Skeletal muscle satellite cell (primary cell): ENCODE data around the gene MCCC1. TPM values are rescaled to one million over a fixed set of nuclear protein-coding genes. Genes with fewer than 3 reads are reported as not detected.

Experiments used
- H3K27me3 ChIP-seq: 2 replicates; pipeline ENCODE4 v1.7.0; 2013; ENCODE audit warnings: low read length; ENCODE audit not compliant: control insufficient read depth, insufficient read depth
- H3K36me3 ChIP-seq: 2 replicates; pipeline ENCODE4 v1.7.0; 2013; ENCODE audit warnings: mild to moderate bottlenecking, control low read depth, low read length; ENCODE audit not compliant: insufficient read depth
- H3K4me1 ChIP-seq: 2 replicates; pipeline ENCODE4 v1.7.0; 2013; ENCODE audit warnings: low read length; ENCODE audit not compliant: control insufficient read depth, insufficient read depth
- H3K4me2 ChIP-seq: 2 replicates; pipeline ENCODE4 v1.7.0; 2013; ENCODE audit warnings: mild to moderate bottlenecking, low read length
- H3K4me3 ChIP-seq: 2 replicates; pipeline ENCODE4 v1.7.0; 2013; ENCODE audit warnings: low read length
- H3K9ac ChIP-seq: 2 replicates; pipeline ENCODE4 v1.7.0; 2013; ENCODE audit warnings: mild to moderate bottlenecking, low read depth, low read length, moderate library complexity
- H3K9me3 ChIP-seq: replicated peaks from 2 replicates; pipeline ENCODE4 v1.7.0; 2013; ENCODE audit warnings: mild to moderate bottlenecking, control low read depth, low read length
- total RNA-seq: library from RNA; depleted of rRNA; stranded (reverse); fragments of >200 nt; gene quantifications from 2 replicates; pipeline ENCODE4 v1.2.3, GENCODE V29; 2012; rRNA removed

MCCC1 gene
- 13.3 and 17.5 TPM in 2 replicates for total RNA-seq

- H3K9me3 ChIP-seq, result no peaks in the 10 kb centered on the region
- H3K4me1 ChIP-seq, result peaks cover 14% of the 10 kb centered on the region
- peak within 1 kb of the TSS; percentile 96 for H3K4me3 ChIP-seq
- no peaks in the 10 kb centered on the region for H3K27me3 ChIP-seq
- peak within 1 kb of the TSS; percentile 89 for H3K9ac ChIP-seq
- peak within 1 kb of the TSS; percentile 96 for H3K4me2 ChIP-seq
- H3K36me3 ChIP-seq, result no peaks in the 10 kb centered on the region
Observed at GRCh38 chr3:183099026-183099837, at the start of gene MCCC1. Gene MCCC1 (minus strand): TSS chr3:183099496. CDS start chr3:183099440, 56 bp downstream.

GRCh38 chr3:183148056-183148455 lies 48.8 kb upstream of the MCCC1 start:
- Histone ChIP-seq H3K4me2 (no peak overlapping the region), H3K9me3 (no peaks in the 10 kb centered on the region), H3K9ac (no peak overlapping the region), H3K27me3 (peaks cover 4% of the 10 kb centered on the region), H3K4me3 (no peak overlapping the region), H3K4me1 (peaks cover 14% of the 10 kb centered on the region), H3K36me3 (no peaks in the 10 kb centered on the region)

GRCh38 chr3:183144363-183144762 lies 45.1 kb upstream of the MCCC1 start:
- Histone ChIP-seq H3K4me3 (no peak overlapping the region), H3K9me3 (no peaks in the 10 kb centered on the region), H3K36me3 (no peaks in the 10 kb centered on the region), H3K4me1 (peaks cover 8% of the 10 kb centered on the region), H3K27me3 (no peaks in the 10 kb centered on the region), H3K9ac (no peak overlapping the region), H3K4me2 (no peak overlapping the region)

GRCh38 chr3:183142199-183142598 lies 42.9 kb upstream of the MCCC1 start:
- H3K27me3 ChIP-seq, result no peaks in the 10 kb centered on the region
- no peak overlapping the region for H3K4me3 ChIP-seq

GRCh38 chr3:183134844-183135243 lies 35.5 kb upstream of the MCCC1 start:
- Histone ChIP-seq H3K4me2 (no peak overlapping the region), H3K9me3 (peaks cover 3% of the 10 kb centered on the region), H3K9ac (no peak overlapping the region), H3K36me3 (no peaks in the 10 kb centered on the region), H3K27me3 (peaks cover 3% of the 10 kb centered on the region), H3K4me1 (peaks cover 13% of the 10 kb centered on the region), H3K4me3 (no peak overlapping the region)

More at GRCh38 chr3:183142199-183142598, 42.9 kb upstream of the MCCC1 start:
- H3K4me1 ChIP-seq, result no peaks in the 10 kb centered on the region
- H3K9me3 ChIP-seq, result peaks cover 3% of the 10 kb centered on the region
- H3K9ac ChIP-seq, result no peak overlapping the region
- H3K36me3 ChIP-seq, result no peaks in the 10 kb centered on the region
- H3K4me2 ChIP-seq, result no peak overlapping the region

- Histone ChIP-seq H3K4me3 (no peak overlapping the region), H3K36me3 (no peaks in the 10 kb centered on the region)
Observed at GRCh38 chr3:183132409-183132808, 33.1 kb upstream of the MCCC1 start.

GRCh38 chr3:183131735-183132134 lies 32.4 kb upstream of the MCCC1 start:
- Histone ChIP-seq H3K4me1 (peaks cover 13% of the 10 kb centered on the region), H3K36me3 (no peaks in the 10 kb centered on the region), H3K4me2 (peak overlapping the region; percentile 36), H3K9ac (peak overlapping the region; percentile 53), H3K4me3 (no peak overlapping the region), H3K9me3 (peaks cover 4% of the 10 kb centered on the region), H3K27me3 (peaks cover 3% of the 10 kb centered on the region)

More at GRCh38 chr3:183132409-183132808, 33.1 kb upstream of the MCCC1 start:
- Histone ChIP-seq H3K4me1 (peaks cover 13% of the 10 kb centered on the region), H3K9ac (no peak overlapping the region), H3K4me2 (no peak overlapping the region), H3K9me3 (peaks cover 4% of the 10 kb centered on the region), H3K27me3 (peaks cover 3% of the 10 kb centered on the region)

GRCh38 chr3:183131186-183131725 lies 32.0 kb upstream of the MCCC1 start:
- Histone ChIP-seq H3K9ac (peak overlapping the region; percentile 53), H3K9me3 (peaks cover 4% of the 10 kb centered on the region), H3K4me1 (peaks cover 13% of the 10 kb centered on the region)

GRCh38 chr3:183129243-183129642 lies 29.9 kb upstream of the MCCC1 start:
- Histone ChIP-seq H3K36me3 (no peaks in the 10 kb centered on the region), H3K4me1 (peaks cover 13% of the 10 kb centered on the region), H3K9me3 (peaks cover 4% of the 10 kb centered on the region), H3K4me3 (no peak overlapping the region), H3K4me2 (no peak overlapping the region), H3K27me3 (peaks cover 3% of the 10 kb centered on the region), H3K9ac (no peak overlapping the region)

More at GRCh38 chr3:183131186-183131725, 32.0 kb upstream of the MCCC1 start:
- Histone ChIP-seq H3K4me2 (peak overlapping the region; percentile 36), H3K36me3 (no peaks in the 10 kb centered on the region), H3K27me3 (peaks cover 3% of the 10 kb centered on the region), H3K4me3 (no peak overlapping the region)

- Histone ChIP-seq H3K27me3 (peaks cover 3% of the 10 kb centered on the region), H3K4me1 (peaks cover 18% of the 10 kb centered on the region), H3K4me3 (no peak overlapping the region), H3K9me3 (peaks cover 4% of the 10 kb centered on the region), H3K9ac (no peak overlapping the region), H3K36me3 (no peaks in the 10 kb centered on the region), H3K4me2 (no peak overlapping the region)
Observed at GRCh38 chr3:183128709-183129108, 29.4 kb upstream of the MCCC1 start.

GRCh38 chr3:183123891-183124290 lies 24.6 kb upstream of the MCCC1 start:
- H3K4me2 ChIP-seq, result no peak overlapping the region
- H3K4me3 ChIP-seq, result no peak overlapping the region
- H3K9ac ChIP-seq, result no peak overlapping the region
- H3K36me3 ChIP-seq, result no peaks in the 10 kb centered on the region
- H3K4me1 ChIP-seq, result peaks cover 18% of the 10 kb centered on the region
- no peaks in the 10 kb centered on the region for H3K27me3 ChIP-seq
- H3K9me3 ChIP-seq, result no peaks in the 10 kb centered on the region
